WERI-Rb-1 (cell line): ENCODE results near the gene PPIA.
A peak's percentile ranks its signal among the peaks of the same experiment; 100 is the strongest.
"Not testable (repeated sequence)": the region's sequence is repeated elsewhere in the genome, so short reads cannot be mapped to it uniquely, and the experiment has no call there.

ENCODE experiments used
- DNase-seq: peaks from one replicate; pipeline ENCODE4 v3.0.0-alpha.2; 2020
- H3K27ac ChIP-seq: fragments of 250-450 bp; sonication (Bioruptor Pico); 2 replicates; pipeline ENCODE4 v1.5.1; 2020; ENCODE audit warnings: mild to moderate bottlenecking, moderate library complexity
- H3K27me3 ChIP-seq: fragments of 250-450 bp; sonication (Bioruptor Pico); 2 replicates; pipeline ENCODE4 v1.5.1; 2021; ENCODE audit warnings: mild to moderate bottlenecking, low read depth, moderate library complexity; ENCODE audit not compliant: insufficient read depth, severe bottlenecking
- H3K36me3 ChIP-seq: fragments of 250-450 bp; sonication (Bioruptor Pico); 2 replicates; pipeline ENCODE4 v1.5.1; 2020; ENCODE audit warnings: mild to moderate bottlenecking, moderate library complexity
- H3K4me3 ChIP-seq: 2 replicates; pipeline ENCODE4 v1.5.1; 2011; ENCODE audit warnings: low read depth, mild to moderate bottlenecking, control low read depth, low read length
- H3K9me3 ChIP-seq: fragments of 250-450 bp; sonication (Bioruptor Pico); 2 replicates; pipeline ENCODE4 v1.5.1; 2021; ENCODE audit warnings: mild to moderate bottlenecking, moderate library complexity; ENCODE audit not compliant: severe bottlenecking
- CTCF ChIP-seq: IDR thresholded peaks from 2 replicates; pipeline ENCODE4 v1.5.1; 2011; ENCODE audit warnings: low read depth, mild to moderate bottlenecking, control low read depth, inconsistent platforms, low read length

The PPIA gene

GRCh38 chr7:44819292-44819691 lies 22.8 kb downstream of the PPIA start:
- Histone ChIP-seq H3K4me3 (no peak overlapping the region), H3K9me3 (no peaks in the 10 kb centered on the region), H3K36me3 (peaks cover 9% of the 10 kb centered on the region), H3K27me3 (no peaks in the 10 kb centered on the region), H3K27ac (no peak overlapping the region)
- TF ChIP-seq CTCF = no peak
- DNase-seq = no peak

- no peak overlapping the region for H3K27ac ChIP-seq
- TF ChIP-seq CTCF = no peak
- H3K36me3 ChIP-seq = peaks cover 41% of the 10 kb centered on the region
- no peak for DNase-seq
- H3K4me3 ChIP-seq = no peak overlapping the region
- H3K9me3 ChIP-seq = no peaks in the 10 kb centered on the region
- no peaks in the 10 kb centered on the region for H3K27me3 ChIP-seq
Observed at GRCh38 chr7:44823255-44823781, 26.8 kb downstream of the PPIA start.

- no peak for TF ChIP-seq CTCF
- Histone ChIP-seq H3K36me3 (peaks cover 57% of the 10 kb centered on the region), H3K27ac (no peak overlapping the region), H3K9me3 (no peaks in the 10 kb centered on the region), H3K4me3 (no peak overlapping the region), H3K27me3 (no peaks in the 10 kb centered on the region)
- no peak for DNase-seq
Observed at GRCh38 chr7:44824894-44825526, 28.5 kb downstream of the PPIA start.

GRCh38 chr7:44827567-44827966 lies 31.1 kb downstream of the PPIA start:
- Histone ChIP-seq H3K4me3 (no peak overlapping the region), H3K9me3 (no peaks in the 10 kb centered on the region), H3K27me3 (no peaks in the 10 kb centered on the region), H3K36me3 (peaks cover 76% of the 10 kb centered on the region), H3K27ac (no peak overlapping the region)
- DNase-seq = no peak
- no peak for TF ChIP-seq CTCF

GRCh38 chr7:44838751-44839150 lies 42.3 kb downstream of the PPIA start:
- Histone ChIP-seq H3K4me3 (no peak overlapping the region), H3K9me3 (no peaks in the 10 kb centered on the region), H3K27ac (no peak overlapping the region), H3K27me3 (no peaks in the 10 kb centered on the region), H3K36me3 (peaks cover 92% of the 10 kb centered on the region)
- no peak for DNase-seq
- no peak for TF ChIP-seq CTCF

GRCh38 chr7:44842675-44843074 lies 46.2 kb downstream of the PPIA start:
- H3K4me3 ChIP-seq, H3K27me3 ChIP-seq, H3K9me3 ChIP-seq, H3K27ac ChIP-seq: not testable (repeated sequence)
- peaks cover 55% of the 10 kb centered on the region for H3K36me3 ChIP-seq
- peak; percentile 78 for DNase-seq

- H3K36me3 ChIP-seq = peaks cover 49% of the 10 kb centered on the region
Observed at GRCh38 chr7:44843440-44843839, 47.0 kb downstream of the PPIA start.

More at GRCh38 chr7:44843440-44843839, 47.0 kb downstream of the PPIA start:
- not testable (repeated sequence) for H3K9me3 ChIP-seq, H3K27ac ChIP-seq, H3K4me3 ChIP-seq, H3K27me3 ChIP-seq, DNase-seq
